HG03025 (cell line): ENCODE results near the gene RFX6.
"Not testable (repeated sequence)": the region's sequence is repeated elsewhere in the genome, so short reads cannot be mapped to it uniquely, and the experiment has no call there.

Experiments
- ATAC-seq: cut with Tn5 transposase; IDR thresholded peaks from one replicate; pipeline ENCODE4 v1.9.1; 2021; ENCODE audit warnings: mild to moderate bottlenecking, moderate library complexity; ENCODE audit not compliant: unreplicated experiment, low FRiP score

Gene RFX6, protein sequence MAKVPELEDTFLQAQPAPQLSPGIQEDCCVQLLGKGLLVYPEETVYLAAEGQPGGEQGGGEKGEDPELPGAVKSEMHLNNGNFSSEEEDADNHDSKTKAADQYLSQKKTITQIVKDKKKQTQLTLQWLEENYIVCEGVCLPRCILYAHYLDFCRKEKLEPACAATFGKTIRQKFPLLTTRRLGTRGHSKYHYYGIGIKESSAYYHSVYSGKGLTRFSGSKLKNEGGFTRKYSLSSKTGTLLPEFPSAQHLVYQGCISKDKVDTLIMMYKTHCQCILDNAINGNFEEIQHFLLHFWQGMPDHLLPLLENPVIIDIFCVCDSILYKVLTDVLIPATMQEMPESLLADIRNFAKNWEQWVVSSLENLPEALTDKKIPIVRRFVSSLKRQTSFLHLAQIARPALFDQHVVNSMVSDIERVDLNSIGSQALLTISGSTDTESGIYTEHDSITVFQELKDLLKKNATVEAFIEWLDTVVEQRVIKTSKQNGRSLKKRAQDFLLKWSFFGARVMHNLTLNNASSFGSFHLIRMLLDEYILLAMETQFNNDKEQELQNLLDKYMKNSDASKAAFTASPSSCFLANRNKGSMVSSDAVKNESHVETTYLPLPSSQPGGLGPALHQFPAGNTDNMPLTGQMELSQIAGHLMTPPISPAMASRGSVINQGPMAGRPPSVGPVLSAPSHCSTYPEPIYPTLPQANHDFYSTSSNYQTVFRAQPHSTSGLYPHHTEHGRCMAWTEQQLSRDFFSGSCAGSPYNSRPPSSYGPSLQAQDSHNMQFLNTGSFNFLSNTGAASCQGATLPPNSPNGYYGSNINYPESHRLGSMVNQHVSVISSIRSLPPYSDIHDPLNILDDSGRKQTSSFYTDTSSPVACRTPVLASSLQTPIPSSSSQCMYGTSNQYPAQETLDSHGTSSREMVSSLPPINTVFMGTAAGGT

GRCh38 chr6:116876635-116877611, at the start of gene RFX6:
TSS of gene RFX6 (plus strand) at chr6:116877242. CDS start at chr6:116877276, 34 bp downstream.
- ATAC-seq: no peak

GRCh38 chr6:116827561-116828240, 49.3 kb upstream of the RFX6 start:
- ATAC-seq: no peak

- no peak for ATAC-seq
Measured at GRCh38 chr6:116828983-116829382, 48.1 kb upstream of the RFX6 start, which contains the start of gene GPRC6A. TSS of gene GPRC6A (minus strand) at chr6:116829083. CDS start at chr6:116829013, 70 bp downstream.

GRCh38 chr6:116834526-116834925, 42.5 kb upstream of the RFX6 start:
- ATAC-seq: not testable (repeated sequence)

GRCh38 chr6:116836606-116837342, 40.3 kb upstream of the RFX6 start:
- ATAC-seq: no peak

- ATAC-seq: no peak
Measured at GRCh38 chr6:116840091-116840490, 37.0 kb upstream of the RFX6 start.

DNA sequence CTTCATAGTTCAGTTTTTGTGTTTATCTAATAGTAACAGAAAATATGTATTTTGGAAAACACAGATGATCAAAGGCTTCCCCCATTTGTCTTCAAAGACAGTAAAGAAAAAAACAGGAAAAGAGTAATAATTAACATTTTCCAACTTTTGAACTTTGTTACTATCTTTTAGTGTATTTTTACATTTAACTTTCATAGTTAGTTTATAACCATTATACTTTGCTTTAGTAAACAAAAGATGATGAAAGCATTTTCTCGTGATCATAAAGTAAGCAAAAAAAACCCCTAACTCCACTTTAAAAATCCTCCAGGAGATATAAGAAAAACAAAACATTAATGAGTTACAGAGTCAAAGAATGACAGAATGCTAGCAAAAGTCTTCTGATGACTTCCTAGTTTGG, 34.6 kb upstream of the RFX6 start:
- no peak for ATAC-seq

- ATAC-seq: no peak
Measured at GRCh38 chr6:116847227-116847626, 29.8 kb upstream of the RFX6 start.

GRCh38 chr6:116858060-116858459, 19.0 kb upstream of the RFX6 start:
- no peak for ATAC-seq

- no peak for ATAC-seq
Measured at GRCh38 chr6:116859264-116859663, 17.8 kb upstream of the RFX6 start.

- ATAC-seq: no peak
Measured at GRCh38 chr6:116866281-116866871, 10.7 kb upstream of the RFX6 start.

- no peak for ATAC-seq
Measured at GRCh38 chr6:116872771-116873170, 4.3 kb upstream of the RFX6 start.

DNA sequence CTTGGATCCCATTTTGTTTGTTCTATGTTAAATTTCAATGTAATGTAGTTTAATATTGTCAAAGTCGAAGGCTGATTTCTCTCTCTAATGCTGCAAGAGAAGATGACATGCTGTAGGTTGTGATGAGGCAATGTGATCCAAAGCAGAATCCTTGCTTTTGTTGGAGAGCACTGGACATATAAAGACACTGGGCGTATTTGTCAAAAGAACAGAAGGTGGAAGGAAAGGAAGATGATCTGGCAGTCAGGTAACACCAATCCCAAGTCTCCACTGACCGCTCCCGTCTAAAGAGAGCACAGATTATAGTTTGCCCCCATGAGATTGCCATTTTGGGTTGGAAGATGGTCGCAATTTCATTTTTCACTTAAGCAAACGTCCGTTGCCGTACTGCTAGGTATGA, 935 bp upstream of the RFX6 start:
- ATAC-seq: no peak

- ATAC-seq: no peak
Measured at GRCh38 chr6:116877743-116878142, 701 bp downstream of the RFX6 start.

DNA sequence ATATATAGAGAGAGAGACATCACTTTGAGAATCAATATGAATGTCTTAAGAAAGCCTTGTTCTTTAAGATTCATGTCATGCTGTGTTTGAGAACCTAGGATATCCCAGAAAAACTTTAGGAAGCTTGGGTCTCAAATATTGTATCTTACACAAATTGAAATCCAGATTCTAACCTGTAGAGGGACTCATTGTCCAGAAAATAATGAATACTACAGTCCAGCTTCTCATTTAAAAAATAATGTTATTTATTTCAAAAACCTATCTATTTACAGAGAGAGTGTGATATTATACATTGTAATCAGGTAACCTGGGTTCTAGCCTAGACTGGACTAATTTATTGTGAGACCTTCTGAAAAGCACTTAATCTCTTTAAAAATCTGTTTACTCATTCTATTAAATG, 4.2 kb downstream of the RFX6 start:
- no peak for ATAC-seq

DNA sequence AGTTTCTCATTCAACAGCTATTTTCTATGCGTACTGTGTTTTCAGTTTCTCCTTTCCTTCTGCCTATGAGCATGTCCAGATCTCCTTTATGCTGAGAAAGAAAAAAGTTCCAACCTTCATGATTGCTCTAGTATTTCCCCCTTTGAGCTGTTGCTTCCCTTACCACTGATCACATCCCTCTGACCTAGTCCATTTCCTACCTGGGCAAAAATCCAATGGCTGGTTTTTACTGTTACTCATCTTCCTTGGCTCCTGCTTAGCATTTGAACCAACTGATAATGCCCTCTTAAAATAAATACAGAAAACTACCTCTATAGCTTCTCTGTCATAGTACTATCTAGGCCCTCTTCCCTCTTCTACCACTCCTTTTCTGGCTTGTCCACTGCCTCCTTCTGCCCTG, 6.0 kb downstream of the RFX6 start:
- no peak for ATAC-seq

- no peak for ATAC-seq
Measured at GRCh38 chr6:116884530-116884929, 7.5 kb downstream of the RFX6 start.

DNA sequence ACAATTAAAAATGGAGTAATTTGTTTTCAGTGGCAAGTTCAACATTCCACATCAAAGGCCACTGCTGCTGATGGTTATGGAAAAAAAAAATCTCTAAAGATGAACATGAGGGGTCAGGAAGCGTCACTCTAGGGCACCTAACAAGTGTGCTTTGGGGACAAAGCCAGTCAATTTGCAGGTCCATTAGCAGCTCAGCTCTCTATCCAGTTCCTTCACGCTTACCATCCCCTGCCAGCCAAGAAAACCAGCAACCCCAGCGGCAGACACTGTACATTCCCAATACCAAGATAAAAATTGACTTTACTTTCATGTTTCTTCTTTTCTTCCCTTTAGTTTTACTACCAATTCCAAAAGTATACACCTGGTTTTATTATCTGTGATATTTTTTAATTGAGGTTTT, 10.1 kb downstream of the RFX6 start:
- no peak for ATAC-seq

DNA sequence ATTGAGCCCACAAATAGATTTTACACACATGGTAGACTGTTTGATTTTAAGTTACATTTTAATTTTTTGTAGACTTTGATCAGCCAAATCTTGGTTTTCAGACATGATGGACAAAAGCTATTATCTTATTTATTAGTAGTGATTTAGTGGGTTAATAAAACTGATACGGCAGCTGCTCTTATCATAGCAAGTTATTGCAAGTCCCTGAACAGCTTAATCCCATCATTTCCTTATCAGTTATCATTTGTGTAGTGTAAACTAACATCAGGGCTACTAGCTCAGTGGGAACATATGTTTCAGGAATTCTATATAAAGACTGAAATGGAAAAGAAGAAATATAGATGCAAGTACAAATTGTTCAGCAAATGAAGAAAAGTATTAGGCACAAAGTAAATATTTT, 10.9 kb downstream of the RFX6 start:
- ATAC-seq: no peak
